ENCODE measurements around the gene MAPK6.

Gene MAPK6

GRCh38 chr15:52067545-52067926 lies 48.5 kb downstream of the MAPK6 start:
- no peak overlapping the region for H2AFZ ChIP-seq (ENCODE audit: low read depth)
- no peaks in the 10 kb centered on the region for H3K27me3 ChIP-seq (ENCODE audit: insufficient read depth, low read depth)
- no peaks in the 10 kb centered on the region for H3K36me3 ChIP-seq (ENCODE audit: insufficient read depth)
- no peak overlapping the region for H3K27ac ChIP-seq
- H3K4me2 ChIP-seq = no peak overlapping the region
- no peaks in the 10 kb centered on the region for H4K20me1 ChIP-seq (ENCODE audit: insufficient read depth)
- TF ChIP-seq CTCF (conservative IDR thresholded peaks at IDR 0.05; ENCODE audit: low read depth, low read length) = no peak
- no peak overlapping the region for H3K4me3 ChIP-seq (IDR thresholded peaks at IDR 0.05; ENCODE audit: insufficient read depth, low read depth, low read length)
- H3K9ac ChIP-seq = no peak overlapping the region
- peaks cover 8% of the 10 kb centered on the region for H3K4me1 ChIP-seq (ENCODE audit: low read depth, poor library complexity, severe bottlenecking)
- H3K79me2 ChIP-seq (ENCODE audit: insufficient read depth, low read depth) = no peaks in the 10 kb centered on the region

- Histone ChIP-seq H3K4me1 (ENCODE audit: low read depth, poor library complexity, severe bottlenecking) (peaks cover 8% of the 10 kb centered on the region), H3K4me2 (no peak overlapping the region), H2AFZ (ENCODE audit: low read depth) (no peak overlapping the region), H3K27ac (no peak overlapping the region), H3K36me3 (ENCODE audit: insufficient read depth) (no peaks in the 10 kb centered on the region), H3K27me3 (ENCODE audit: insufficient read depth, low read depth) (no peaks in the 10 kb centered on the region), H3K79me2 (ENCODE audit: insufficient read depth, low read depth) (no peaks in the 10 kb centered on the region), H4K20me1 (ENCODE audit: insufficient read depth) (no peaks in the 10 kb centered on the region), H3K4me3 (IDR thresholded peaks at IDR 0.05; ENCODE audit: insufficient read depth, low read depth, low read length) (no peak overlapping the region), H3K9ac (no peak overlapping the region)
- TF ChIP-seq CTCF (conservative IDR thresholded peaks at IDR 0.05; ENCODE audit: low read depth, low read length) = no peak
These were observed 49.1 kb downstream of the MAPK6 start for GRCh38 chr15:52068004-52068615.

GRCh38 chr15:52069559-52069958 lies 50.5 kb downstream of the MAPK6 start:
- H3K4me2 ChIP-seq = no peak overlapping the region
- H3K27ac ChIP-seq = no peak overlapping the region
- no peaks in the 10 kb centered on the region for H3K27me3 ChIP-seq (ENCODE audit: insufficient read depth, low read depth)
- H3K79me2 ChIP-seq (ENCODE audit: insufficient read depth, low read depth) = no peaks in the 10 kb centered on the region
- no peaks in the 10 kb centered on the region for H4K20me1 ChIP-seq (ENCODE audit: insufficient read depth)
- no peak for TF ChIP-seq CTCF (conservative IDR thresholded peaks at IDR 0.05; ENCODE audit: low read depth, low read length)
- peaks cover 8% of the 10 kb centered on the region for H3K4me1 ChIP-seq (ENCODE audit: low read depth, poor library complexity, severe bottlenecking)
- H3K9ac ChIP-seq = no peak overlapping the region
- no peaks in the 10 kb centered on the region for H3K36me3 ChIP-seq (ENCODE audit: insufficient read depth)
- no peak overlapping the region for H3K4me3 ChIP-seq (IDR thresholded peaks at IDR 0.05; ENCODE audit: insufficient read depth, low read depth, low read length)
- H2AFZ ChIP-seq (ENCODE audit: low read depth) = no peak overlapping the region

- peaks cover 4% of the 10 kb centered on the region for H3K4me1 ChIP-seq (ENCODE audit: low read depth, poor library complexity, severe bottlenecking)
- H3K4me2 ChIP-seq = no peak overlapping the region
- no peaks in the 10 kb centered on the region for H3K27me3 ChIP-seq (ENCODE audit: insufficient read depth, low read depth)
- TF ChIP-seq CTCF (conservative IDR thresholded peaks at IDR 0.05; ENCODE audit: low read depth, low read length) = no peak
- H3K27ac ChIP-seq = no peak overlapping the region
- no peaks in the 10 kb centered on the region for H4K20me1 ChIP-seq (ENCODE audit: insufficient read depth)
- H2AFZ ChIP-seq (ENCODE audit: low read depth) = no peak overlapping the region
- no peaks in the 10 kb centered on the region for H3K36me3 ChIP-seq (ENCODE audit: insufficient read depth)
- H3K9ac ChIP-seq = no peak overlapping the region
- H3K4me3 ChIP-seq (IDR thresholded peaks at IDR 0.05; ENCODE audit: insufficient read depth, low read depth, low read length) = no peak overlapping the region
- H3K79me2 ChIP-seq (ENCODE audit: insufficient read depth, low read depth) = no peaks in the 10 kb centered on the region
These were observed 52.6 kb downstream of the MAPK6 start for GRCh38 chr15:52071570-52071969.

Measured in KMS-11 (cell line).